OCI-LY7 (cell line): ENCODE results near the gene POF1B. TPM values are rescaled to one million over a fixed set of nuclear protein-coding genes. Genes with fewer than 3 reads are reported as not detected.
"Not testable (repeated sequence)": the region's sequence is repeated elsewhere in the genome, so short reads cannot be mapped to it uniquely, and the experiment has no call there.

Experiments
- BruUV-seq: library from RNA; stranded (reverse); fragments of 400-500 nt; replicated peaks from 2 replicates; lab custom pipeline; 2021; lab: Mats Ljungman, UMichigan
- CTCF ChIA-PET: fragments of 300-600 bp; sonication (Branson Sonifier 250); formaldehyde crosslinking; loops from one replicate; lab custom pipeline; 2022; ENCODE audit warnings: antibody characterized with exemption; ENCODE audit not compliant: unreplicated experiment; lab: Charles Lee
- POLR2A ChIA-PET: fragments of 300-600 bp; sonication (Branson Sonifier 250); formaldehyde crosslinking; loops from one replicate; lab custom pipeline; 2022; ENCODE audit warnings: antibody characterized with exemption; lab: Charles Lee
- DNase-seq: peaks from one replicate; pipeline ENCODE4 v3.0.0-alpha.2; 2015; ENCODE audit warnings: low spot score
- H2AFZ ChIP-seq: fragments of 200-600 bp; sonication (generic), shearing (Covaris generic); 2 replicates; pipeline ENCODE4 v1.6.1; 2014; ENCODE audit warnings: mild to moderate bottlenecking, antibody characterized with exemption, low read length, moderate library complexity
- H3K27ac ChIP-seq: fragments of 200-600 bp; sonication (generic); 2 replicates; pipeline ENCODE4 v1.5.1; 2014; ENCODE audit warnings: mixed run types, low read depth, mild to moderate bottlenecking, moderate library complexity, low read length, inconsistent platforms; ENCODE audit not compliant: poor library complexity, severe bottlenecking
- H3K36me3 ChIP-seq: fragments of 200-600 bp; sonication (generic); 2 replicates; pipeline ENCODE4 v1.6.1; 2014; ENCODE audit warnings: mild to moderate bottlenecking, antibody characterized with exemption, low read length, moderate library complexity, mixed read lengths; ENCODE audit not compliant: insufficient read depth
- H3K4me1 ChIP-seq: fragments of 200-600 bp; sonication (generic); 2 replicates; pipeline ENCODE4 v1.5.1; 2014; ENCODE audit warnings: mild to moderate bottlenecking, low read length; ENCODE audit not compliant: insufficient read depth, poor library complexity, severe bottlenecking
- H3K4me2 ChIP-seq: fragments of 200-600 bp; sonication (generic); 2 replicates; pipeline ENCODE4 v1.6.1; 2014; ENCODE audit warnings: mild to moderate bottlenecking, low read length
- H3K4me3 ChIP-seq: fragments of 200-600 bp; sonication (generic); 2 replicates; pipeline ENCODE4 v1.5.1; 2014; ENCODE audit warnings: mild to moderate bottlenecking, low read depth, low read length; ENCODE audit not compliant: poor library complexity, severe bottlenecking
- H3K79me2 ChIP-seq: fragments of 200-600 bp; sonication (generic); 2 replicates; pipeline ENCODE4 v1.6.1; 2016; ENCODE audit warnings: low read depth, mild to moderate bottlenecking, low read length, moderate library complexity, mixed read lengths; ENCODE audit not compliant: insufficient read depth
- H3K9me2 ChIP-seq: fragments of 200-600 bp; sonication (generic); 2 replicates; pipeline ENCODE4 v1.6.1; 2016; ENCODE audit warnings: mild to moderate bottlenecking, low read length, mixed read lengths; ENCODE audit not compliant: insufficient read depth
- H3K9me3 ChIP-seq: fragments of 200-600 bp; sonication (generic); 2 replicates; pipeline ENCODE4 v1.6.1; 2014; ENCODE audit warnings: mild to moderate bottlenecking, mixed run types, low read length, mixed read lengths
- H4K20me1 ChIP-seq: fragments of 200-600 bp; sonication (generic); 2 replicates; pipeline ENCODE4 v1.6.1; 2014; ENCODE audit warnings: mild to moderate bottlenecking, antibody characterized with exemption, low read length, moderate library complexity, mixed read lengths; ENCODE audit not compliant: insufficient read depth
- EZH2phosphoT487 ChIP-seq: fragments of 200-600 bp; sonication (generic); IDR thresholded peaks from 2 replicates; pipeline ENCODE4 v1.6.1; 2018; ENCODE audit warnings: low read depth, borderline replicate concordance, mild to moderate bottlenecking, mixed run types, antibody characterized with exemption, low read length, moderate library complexity, mixed read lengths
- intact Hi-C: fragments of 100-400 bp; cut with micrococcal nuclease; formaldehyde crosslinking; loops from one replicate; pipeline ENCODE4 v1.10.0; 2022; ENCODE audit not compliant: unreplicated experiment
- total RNA-seq, 2 experiments: library from RNA; depleted of rRNA in 1 of 2; stranded (reverse); fragments of >200 nt in 1 of 2; shearing (Covaris generic) in 1 of 2; gene quantifications; 2 replicates each; pipeline ENCODE4 v1.2.3, GENCODE V29; 2014 to 2022
- TF ChIP-seq, protein P1 (sequence below): fragments of 200-600 bp; sonication (generic); conservative IDR thresholded peaks from 2 replicates; pipeline ENCODE4 v1.5.1; 2014; ENCODE audit warnings: mild to moderate bottlenecking, antibody characterized with exemption, low read length, moderate library complexity, mixed read lengths

POF1B gene
- total RNA-seq, 2 experiments from 2014 or later, result 6.3 TPM; not detected in 1

DNA sequence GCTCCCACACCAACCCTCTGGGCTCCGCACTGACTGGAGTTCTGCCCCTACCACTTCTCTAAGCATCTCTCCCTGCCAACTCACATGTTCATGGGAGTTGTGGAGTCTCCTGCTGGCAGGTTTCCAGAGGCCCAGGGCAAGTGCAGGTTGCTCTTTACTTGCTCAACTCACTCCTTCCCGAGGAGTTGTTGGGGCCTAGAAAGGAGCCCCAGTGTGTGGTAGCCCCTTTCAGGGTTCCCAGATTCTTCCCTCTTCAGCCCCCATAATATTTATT, 52.5 kb downstream of the POF1B start:
- CTCF ChIA-PET, result no interaction called here
- TF ChIP-seq, protein P1, sequence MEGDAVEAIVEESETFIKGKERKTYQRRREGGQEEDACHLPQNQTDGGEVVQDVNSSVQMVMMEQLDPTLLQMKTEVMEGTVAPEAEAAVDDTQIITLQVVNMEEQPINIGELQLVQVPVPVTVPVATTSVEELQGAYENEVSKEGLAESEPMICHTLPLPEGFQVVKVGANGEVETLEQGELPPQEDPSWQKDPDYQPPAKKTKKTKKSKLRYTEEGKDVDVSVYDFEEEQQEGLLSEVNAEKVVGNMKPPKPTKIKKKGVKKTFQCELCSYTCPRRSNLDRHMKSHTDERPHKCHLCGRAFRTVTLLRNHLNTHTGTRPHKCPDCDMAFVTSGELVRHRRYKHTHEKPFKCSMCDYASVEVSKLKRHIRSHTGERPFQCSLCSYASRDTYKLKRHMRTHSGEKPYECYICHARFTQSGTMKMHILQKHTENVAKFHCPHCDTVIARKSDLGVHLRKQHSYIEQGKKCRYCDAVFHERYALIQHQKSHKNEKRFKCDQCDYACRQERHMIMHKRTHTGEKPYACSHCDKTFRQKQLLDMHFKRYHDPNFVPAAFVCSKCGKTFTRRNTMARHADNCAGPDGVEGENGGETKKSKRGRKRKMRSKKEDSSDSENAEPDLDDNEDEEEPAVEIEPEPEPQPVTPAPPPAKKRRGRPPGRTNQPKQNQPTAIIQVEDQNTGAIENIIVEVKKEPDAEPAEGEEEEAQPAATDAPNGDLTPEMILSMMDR, result no peak
- no peak for TF ChIP-seq EZH2phosphoT487
- no peaks in the 10 kb centered on the region for H3K36me3 ChIP-seq
- no peaks in the 10 kb centered on the region for H3K9me3 ChIP-seq
- no peaks in the 10 kb centered on the region for H4K20me1 ChIP-seq
- H3K27ac ChIP-seq, result no peak overlapping the region
- H3K4me1 ChIP-seq, result no peaks in the 10 kb centered on the region
- no peak overlapping the region for H2AFZ ChIP-seq
- BruUV-seq, result no TSS peak
- DNase-seq, result no peak
- H3K4me2 ChIP-seq, result no peak overlapping the region
- no peaks in the 10 kb centered on the region for H3K9me2 ChIP-seq
- intact Hi-C loops, result no loop called here
- no peaks in the 10 kb centered on the region for H3K79me2 ChIP-seq
- H3K4me3 ChIP-seq, result no peak overlapping the region
- POLR2A ChIA-PET, result no interaction called here

DNA sequence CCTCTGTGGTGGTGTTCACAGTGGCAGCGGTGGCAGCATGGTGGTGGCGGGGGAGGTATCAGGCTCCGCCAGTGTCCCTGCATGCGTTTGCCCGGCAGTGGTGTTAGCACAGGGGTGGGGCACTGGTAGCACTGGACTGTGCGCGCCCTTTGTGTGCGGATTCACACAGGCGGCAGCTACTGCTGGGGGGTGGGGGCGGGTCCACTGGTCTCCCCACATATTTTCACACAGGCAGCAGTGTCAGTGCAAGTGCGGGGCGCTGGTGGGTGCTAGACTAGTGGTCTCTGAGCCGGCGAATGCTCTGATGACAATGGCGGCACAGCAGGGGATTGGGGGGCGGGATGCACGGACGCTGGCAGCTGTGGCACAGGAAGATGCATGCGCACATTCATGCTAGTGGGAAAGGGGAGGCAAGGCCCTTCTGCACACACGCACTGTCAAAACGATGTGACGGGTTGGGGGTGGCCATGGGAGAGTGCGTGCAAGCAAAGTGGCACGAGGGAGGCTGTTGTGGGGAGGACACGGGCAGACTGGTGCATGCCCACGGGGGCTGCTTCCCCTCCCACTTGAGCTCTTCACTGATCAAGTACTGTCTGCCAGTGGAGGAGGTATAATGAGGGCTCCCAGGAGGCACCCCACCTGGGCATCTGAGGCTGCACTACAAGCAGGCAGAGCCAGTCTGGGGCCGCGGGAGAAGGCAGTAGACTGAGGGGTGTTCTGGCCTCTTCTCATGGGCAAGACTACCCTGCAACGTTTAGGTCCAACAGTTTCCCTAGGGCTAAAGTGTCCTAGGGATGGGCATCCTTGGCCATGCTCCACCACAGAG, 53.0 kb downstream of the POF1B start:
- no peaks in the 10 kb centered on the region for H4K20me1 ChIP-seq
- H3K9me3 ChIP-seq, result no peaks in the 10 kb centered on the region
- intact Hi-C loops, result no loop called here
- H2AFZ ChIP-seq, result no peak overlapping the region
- ChIA-PET CTCF (no interaction called here), POLR2A (no interaction called here)
- H3K9me2 ChIP-seq, result no peaks in the 10 kb centered on the region
- no peak overlapping the region for H3K4me3 ChIP-seq
- H3K4me2 ChIP-seq, result no peak overlapping the region
- no peaks in the 10 kb centered on the region for H3K79me2 ChIP-seq
- no peak for TF ChIP-seq EZH2phosphoT487
- TF ChIP-seq, protein P1, result no peak
- no TSS peak for BruUV-seq
- H3K4me1 ChIP-seq, result no peaks in the 10 kb centered on the region
- no peak overlapping the region for H3K27ac ChIP-seq
- H3K36me3 ChIP-seq, result no peaks in the 10 kb centered on the region
- no peak for DNase-seq

DNA sequence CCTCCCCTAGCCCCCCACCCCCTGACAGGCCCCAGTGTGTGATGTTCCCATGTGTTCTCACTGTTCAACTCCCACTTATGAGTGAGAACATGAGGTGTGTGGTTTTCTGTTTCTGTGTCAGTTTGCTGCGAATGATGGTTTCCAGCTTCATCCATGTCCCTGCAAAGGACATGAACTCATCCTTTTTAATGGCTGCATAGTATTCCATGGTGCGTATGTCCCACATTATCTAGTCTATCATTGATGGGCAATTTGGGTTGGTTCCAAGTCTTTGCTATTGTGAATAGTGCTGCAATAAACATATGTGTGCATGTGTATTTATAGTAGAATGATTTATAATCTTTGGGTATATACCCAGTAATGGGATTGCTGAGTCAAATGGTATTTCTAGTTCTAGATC, 68.1 kb downstream of the POF1B start:
- DNase-seq, intact Hi-C loops, H3K36me3 ChIP-seq, H3K9me3 ChIP-seq, H3K9me2 ChIP-seq, H3K4me2 ChIP-seq, BruUV-seq, CTCF ChIA-PET, H3K27ac ChIP-seq, H2AFZ ChIP-seq, H3K79me2 ChIP-seq, H3K4me1 ChIP-seq, H4K20me1 ChIP-seq, H3K4me3 ChIP-seq: not testable (repeated sequence)
- POLR2A ChIA-PET, result interaction anchor here (1.2 kb wide), 1 partner anchor 46 kb away, joined by 3 read pairs; no protein-coding TSS in a partner anchor
